Panc1 (cell line): ENCODE results near the gene SLC37A1. TPM values are rescaled to one million over a fixed set of nuclear protein-coding genes. Genes with fewer than 3 reads are reported as not detected.

Experiments used
- ATAC-seq: fragments of 200-7000 bp; cut with Tn5 transposase; 2 replicates; pipeline ENCODE4 v1.9.1; 2020; ENCODE audit warnings: mild to moderate bottlenecking, moderate library complexity
- BruUV-seq: library from RNA; stranded (reverse); fragments of 400-500 nt; replicated peaks from 2 replicates; lab custom pipeline; 2021; lab: Mats Ljungman, UMichigan
- CTCF ChIA-PET: fragments of 300-600 bp; sonication (Branson Sonifier 250); formaldehyde crosslinking; loops from one replicate; lab custom pipeline; 2022; ENCODE audit warnings: antibody characterized with exemption; lab: Charles Lee
- POLR2A ChIA-PET: fragments of 300-600 bp; sonication (Branson Sonifier 250); formaldehyde crosslinking; loops from one replicate; lab custom pipeline; 2022; ENCODE audit warnings: antibody characterized with exemption; lab: Charles Lee
- DNase-seq: peaks from one replicate; pipeline ENCODE4 v3.0.0-alpha.2; 2010; ENCODE audit warnings: low read depth, low spot score
- H3K27ac ChIP-seq: 2 replicates; pipeline ENCODE4 v1.5.1; 2011; ENCODE audit warnings: mild to moderate bottlenecking, low read length, inconsistent platforms
- H3K27me3 ChIP-seq: fragments of 200-500 bp; sonication (Bioruptor generic); 2 replicates; pipeline ENCODE4 v1.6.0; 2014; ENCODE audit warnings: low read length, inconsistent platforms; ENCODE audit not compliant: control insufficient read depth, insufficient read depth
- H3K36me3 ChIP-seq: fragments of 200-500 bp; sonication (Bioruptor generic); 2 replicates; pipeline ENCODE4 v1.5.1; 2014; ENCODE audit warnings: inconsistent platforms, mild to moderate bottlenecking, low read length, moderate library complexity; ENCODE audit not compliant: control insufficient read depth, insufficient read depth
- H3K4me1 ChIP-seq: 2 replicates; pipeline ENCODE4 v1.5.1; 2011; ENCODE audit warnings: inconsistent platforms, mild to moderate bottlenecking, low read length, moderate library complexity; ENCODE audit not compliant: control insufficient read depth, insufficient read depth
- H3K4me3 ChIP-seq, 2 experiments: 2 replicates each; pipeline ENCODE4 v1.5.1; 2011 to 2012; ENCODE audit warnings: low read depth in 2 of 2, low read length in 2 of 2, mild to moderate bottlenecking in 2 of 2, inconsistent platforms in 1 of 2, moderate library complexity in 1 of 2
- H3K9me3 ChIP-seq: fragments of 200-500 bp; sonication (Bioruptor generic); 2 replicates; pipeline ENCODE4 v1.5.1; 2014; ENCODE audit warnings: low read depth, mild to moderate bottlenecking, inconsistent platforms, low read length, moderate library complexity; ENCODE audit not compliant: control insufficient read depth, insufficient read depth
- POLR2AphosphoS5 ChIP-seq: IDR thresholded peaks from 2 replicates; pipeline ENCODE4 v1.6.1; 2012; ENCODE audit warnings: mild to moderate bottlenecking, low read depth, low read length, moderate library complexity
- REST ChIP-seq, 2 experiments: IDR thresholded peaks; 2 replicates each; pipeline ENCODE4 v1.6.1; 2011 to 2012; ENCODE audit warnings: low read depth in 2 of 2, control low read depth in 1 of 2, low read length in 1 of 2, mild to moderate bottlenecking in 1 of 2, moderate library complexity in 1 of 2; ENCODE audit not compliant: insufficient read depth in 1 of 2
- SIN3A ChIP-seq: IDR thresholded peaks from 2 replicates; pipeline ENCODE4 v1.6.1; 2012; ENCODE audit warnings: low read depth, mild to moderate bottlenecking, low read length, moderate library complexity, borderline replicate concordance; ENCODE audit not compliant: insufficient read depth
- TCF7L2 ChIP-seq: IDR thresholded peaks from 2 replicates; pipeline ENCODE4 v1.6.1; 2011; ENCODE audit warnings: mild to moderate bottlenecking, low read depth, low read length, inconsistent platforms
- in situ Hi-C: cut with HindIII; loops from 2 replicates; pipeline ENCODE4 v1.10.0; 2016; ENCODE audit warnings: low sequenced_read_pairs, low pct_unique_long_range_greater_than_20kb
- intact Hi-C: fragments of 100-400 bp; cut with micrococcal nuclease; formaldehyde crosslinking; loops from one replicate; pipeline ENCODE4 v1.10.0; 2022; ENCODE audit not compliant: unreplicated experiment
- total RNA-seq: library from RNA; stranded (reverse); gene quantifications from one replicate; pipeline ENCODE4 v1.2.1, GENCODE V29; 2021; ENCODE audit not compliant: unreplicated experiment
- TF ChIP-seq, protein P1 (sequence below): fragments of 450-650 bp; IDR thresholded peaks from 2 replicates; pipeline ENCODE4 v1.5.1; 2017; ENCODE audit warnings: mild to moderate bottlenecking

Gene SLC37A1
- total RNA-seq, 1 experiment from 2014 or later = 7.7 TPM

GRCh38 chr21:42480736-42481135, 32.9 kb upstream of the SLC37A1 start:
- CTCF ChIA-PET = no interaction called here
- no peak for ATAC-seq
- Histone ChIP-seq H3K27ac (no peak overlapping the region), H3K4me3 (no peak overlapping the region), H3K27me3 (no peaks in the 10 kb centered on the region), H3K4me1 (no peaks in the 10 kb centered on the region), H3K36me3 (no peaks in the 10 kb centered on the region), H3K9me3 (no peaks in the 10 kb centered on the region)
- in situ Hi-C loops = no loop called here
- intact Hi-C loops = no loop called here
- POLR2A ChIA-PET = no interaction called here
- no peak for TF ChIP-seq SIN3A
- no peak for TF ChIP-seq TCF7L2
- TF ChIP-seq, protein P1, sequence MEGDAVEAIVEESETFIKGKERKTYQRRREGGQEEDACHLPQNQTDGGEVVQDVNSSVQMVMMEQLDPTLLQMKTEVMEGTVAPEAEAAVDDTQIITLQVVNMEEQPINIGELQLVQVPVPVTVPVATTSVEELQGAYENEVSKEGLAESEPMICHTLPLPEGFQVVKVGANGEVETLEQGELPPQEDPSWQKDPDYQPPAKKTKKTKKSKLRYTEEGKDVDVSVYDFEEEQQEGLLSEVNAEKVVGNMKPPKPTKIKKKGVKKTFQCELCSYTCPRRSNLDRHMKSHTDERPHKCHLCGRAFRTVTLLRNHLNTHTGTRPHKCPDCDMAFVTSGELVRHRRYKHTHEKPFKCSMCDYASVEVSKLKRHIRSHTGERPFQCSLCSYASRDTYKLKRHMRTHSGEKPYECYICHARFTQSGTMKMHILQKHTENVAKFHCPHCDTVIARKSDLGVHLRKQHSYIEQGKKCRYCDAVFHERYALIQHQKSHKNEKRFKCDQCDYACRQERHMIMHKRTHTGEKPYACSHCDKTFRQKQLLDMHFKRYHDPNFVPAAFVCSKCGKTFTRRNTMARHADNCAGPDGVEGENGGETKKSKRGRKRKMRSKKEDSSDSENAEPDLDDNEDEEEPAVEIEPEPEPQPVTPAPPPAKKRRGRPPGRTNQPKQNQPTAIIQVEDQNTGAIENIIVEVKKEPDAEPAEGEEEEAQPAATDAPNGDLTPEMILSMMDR = no peak
- no peak for TF ChIP-seq REST (IDR thresholded peaks at IDR 0.05; ENCODE audit: insufficient read depth in 1 of 2, low read depth in 2 of 2, low read length in 1 of 2)
- no peak for TF ChIP-seq POLR2AphosphoS5
- no peak for DNase-seq
- BruUV-seq = no TSS peak

GRCh38 chr21:42481169-42481568, 32.5 kb upstream of the SLC37A1 start:
- H3K4me1 ChIP-seq = no peaks in the 10 kb centered on the region
- no peaks in the 10 kb centered on the region for H3K9me3 ChIP-seq
- intact Hi-C loops = no loop called here
- DNase-seq (no peak), ATAC-seq (no peak)
- H3K27ac ChIP-seq = no peak overlapping the region
- no peak overlapping the region for H3K4me3 ChIP-seq
- POLR2A ChIA-PET = no interaction called here
- in situ Hi-C loops = no loop called here
- no peaks in the 10 kb centered on the region for H3K36me3 ChIP-seq
- no peaks in the 10 kb centered on the region for H3K27me3 ChIP-seq
- CTCF ChIA-PET = no interaction called here
- TF ChIP-seq, protein P1 = no peak
- no peak for TF ChIP-seq REST (IDR thresholded peaks at IDR 0.05; ENCODE audit: insufficient read depth in 1 of 2, low read depth in 2 of 2, low read length in 1 of 2)
- TF ChIP-seq POLR2AphosphoS5 = no peak
- no peak for TF ChIP-seq SIN3A
- TF ChIP-seq TCF7L2 = no peak
- no TSS peak for BruUV-seq
